H1 (cell line): ENCODE data around the gene TPD52L1. TPM values are rescaled to one million over a fixed set of nuclear protein-coding genes. Genes with fewer than 3 reads are reported as not detected.

Source experiments
- CTCF ChIA-PET: fragments of 300-600 bp; sonication (Branson Sonifier 250); formaldehyde crosslinking; loops from one replicate; lab custom pipeline; 2021; ENCODE audit not compliant: partially characterized antibody; lab: Charles Lee
- POLR2A ChIA-PET: fragments of 300-600 bp; sonication (Branson Sonifier 250); formaldehyde crosslinking; loops from one replicate; lab custom pipeline; 2021; ENCODE audit warnings: inconsistent platforms; ENCODE audit not compliant: partially characterized antibody; lab: Charles Lee
- DNase-seq, 2 experiments: peaks; one replicate each; pipeline versions ENCODE4 v3.0.0 to v3.0.0-alpha.2; 2010 to 2022; ENCODE audit warnings: low spot score in 2 of 2, low read depth in 1 of 2, mixed read lengths in 1 of 2
- FAIRE-seq: peaks from 2 replicates; lab custom pipeline; 2011; peaks lifted over from hg19 to GRCh38; lab: Jason Lieb, UNC
- H2AFZ ChIP-seq: 2 replicates; pipeline ENCODE4 v1.8.1; 2012; ENCODE audit warnings: low read length, inconsistent platforms
- H2AK5ac ChIP-seq: 2 replicates; pipeline ENCODE4 v1.6.1; 2013; ENCODE audit warnings: low read depth, low read length
- H2BK120ac ChIP-seq: replicated peaks from 2 replicates; pipeline ENCODE3; 2013; ENCODE audit warnings: low read depth, low read length, inconsistent platforms
- H2BK12ac ChIP-seq: 2 replicates; pipeline ENCODE4 v1.6.1; 2013; ENCODE audit warnings: low read depth, low read length
- H2BK15ac ChIP-seq: 2 replicates; pipeline ENCODE4 v1.6.1; 2013; ENCODE audit warnings: low read length
- H2BK20ac ChIP-seq: 2 replicates; pipeline ENCODE4 v1.6.1; 2013; ENCODE audit warnings: low read length
- H2BK5ac ChIP-seq: 2 replicates; pipeline ENCODE4 v1.6.1; 2013; ENCODE audit warnings: low read depth, low read length
- H3K14ac ChIP-seq: 2 replicates; pipeline ENCODE4 v1.6.1; 2013; ENCODE audit warnings: inconsistent platforms; ENCODE audit not compliant: insufficient read length
- H3K18ac ChIP-seq: 2 replicates; pipeline ENCODE4 v1.6.1; 2013; ENCODE audit warnings: low read length; ENCODE audit errors: extremely low read depth
- H3K23ac ChIP-seq: 2 replicates; pipeline ENCODE4 v1.6.1; 2013; ENCODE audit warnings: inconsistent platforms; ENCODE audit not compliant: insufficient read length
- H3K23me2 ChIP-seq: 2 replicates; pipeline ENCODE4 v1.6.1; 2013; ENCODE audit warnings: low read depth, low read length
- H3K27ac ChIP-seq: 2 replicates; pipeline ENCODE4 v1.6.1; 2011; ENCODE audit warnings: low read depth, low read length, inconsistent platforms
- H3K27me3 ChIP-seq, 4 experiments: replicated peaks in 1 of 4; 1 replicate in 1 of 4; 2 replicates in 3 of 4; pipeline versions ENCODE4 v1.6.1 to v1.8.1; 2011 to 2013; ENCODE audit warnings: low read length in 3 of 4, mild to moderate bottlenecking in 3 of 4, inconsistent platforms in 2 of 4, mixed read lengths in 2 of 4, moderate library complexity in 1 of 4; ENCODE audit not compliant: control insufficient read depth in 3 of 4, insufficient read depth in 3 of 4; ENCODE audit errors: extremely low read depth in 1 of 4
- H3K36me3 ChIP-seq, 4 experiments: 2 replicates each; pipeline versions ENCODE4 v1.6.1 to v1.8.1; 2011 to 2013; ENCODE audit warnings: mild to moderate bottlenecking in 4 of 4, low read length in 3 of 4, moderate library complexity in 2 of 4, control low read depth in 1 of 4, inconsistent platforms in 1 of 4; ENCODE audit not compliant: insufficient read depth in 4 of 4, control insufficient read depth in 2 of 4
- H3K4ac ChIP-seq: replicated peaks from 2 replicates; pipeline ENCODE3; 2013; ENCODE audit warnings: low read length, low read depth, mixed read lengths, inconsistent platforms; ENCODE audit not compliant: insufficient read length
- H3K4me1 ChIP-seq, 4 experiments: replicated peaks in 1 of 4; 1 replicate in 1 of 4; 2 replicates in 3 of 4; pipeline versions ENCODE4 v1.6.1 to v1.8.1; 2011 to 2013; ENCODE audit warnings: low read length in 3 of 4, inconsistent platforms in 2 of 4, mixed read lengths in 1 of 4; ENCODE audit not compliant: insufficient read depth in 4 of 4, control insufficient read depth in 3 of 4
- H3K4me2 ChIP-seq, 2 experiments: 2 replicates each; pipeline versions ENCODE4 v1.6.1 to v1.8.1; 2011 to 2013; ENCODE audit warnings: low read depth in 2 of 2, low read length in 2 of 2, control low read depth in 1 of 2, inconsistent platforms in 1 of 2, mild to moderate bottlenecking in 1 of 2; ENCODE audit not compliant: insufficient read depth in 1 of 2
- H3K4me3 ChIP-seq, 4 experiments: fragments of 200-600, 300-600 bp in 1 of 4; sonication (generic), shearing (Covaris generic), sonication (Bioruptor Twin) in 1 of 4; 2 replicates each; pipeline versions ENCODE4 v1.5.1 to v1.8.1; 2011 to 2016; ENCODE audit warnings: low read length in 4 of 4, low read depth in 3 of 4, control low read depth in 2 of 4, inconsistent platforms in 2 of 4, mild to moderate bottlenecking in 2 of 4, mixed read lengths in 1 of 4, moderate library complexity in 1 of 4; ENCODE audit not compliant: insufficient read depth in 2 of 4; ENCODE audit errors: extremely low read depth in 1 of 4
- H3K56ac ChIP-seq: replicated peaks from 2 replicates; pipeline ENCODE3; 2013; ENCODE audit warnings: low read depth, mild to moderate bottlenecking, mixed read lengths, low read length, inconsistent platforms; ENCODE audit not compliant: insufficient read length
- H3K79me1 ChIP-seq: 2 replicates; pipeline ENCODE4 v1.6.1; 2013; ENCODE audit warnings: low read depth, low read length, control low read depth
- H3K79me2 ChIP-seq, 2 experiments: 2 replicates each; pipeline versions ENCODE4 v1.6.1 to v1.8.1; 2012 to 2013; ENCODE audit warnings: low read length in 2 of 2, mild to moderate bottlenecking in 2 of 2, inconsistent platforms in 1 of 2; ENCODE audit not compliant: insufficient read depth in 2 of 2, control insufficient read depth in 1 of 2
- H3K9ac ChIP-seq, 4 experiments: replicated peaks in 1 of 4; 1 replicate in 1 of 4; 2 replicates in 3 of 4; pipeline versions ENCODE4 v1.6.1 to v1.8.1; 2011 to 2013; ENCODE audit warnings: low read depth in 3 of 4, low read length in 3 of 4, control low read depth in 2 of 4, mild to moderate bottlenecking in 2 of 4, moderate library complexity in 2 of 4, inconsistent platforms in 1 of 4; ENCODE audit errors: extremely low read depth in 1 of 4
- H3K9me3 ChIP-seq, 2 experiments: 2 replicates each; pipeline versions ENCODE4 v1.6.1 to v1.8.1; 2012 to 2013; ENCODE audit warnings: mild to moderate bottlenecking in 2 of 2, moderate library complexity in 2 of 2, control low read depth in 1 of 2, inconsistent platforms in 1 of 2, low read depth in 1 of 2, low read length in 1 of 2, mixed read lengths in 1 of 2; ENCODE audit not compliant: insufficient read depth in 2 of 2
- H4K20me1 ChIP-seq, 2 experiments: replicated peaks in 1 of 2; 2 replicates each; pipeline versions ENCODE3 to v1.8.1; 2011 to 2013; ENCODE audit warnings: inconsistent platforms in 2 of 2, low read length in 2 of 2, mild to moderate bottlenecking in 1 of 2; ENCODE audit not compliant: insufficient read depth in 2 of 2, control insufficient read depth in 1 of 2
- H4K5ac ChIP-seq: 2 replicates; pipeline ENCODE4 v1.6.1; 2013; ENCODE audit warnings: low read length, low read depth, mixed read lengths, inconsistent platforms; ENCODE audit not compliant: insufficient read length
- H4K8ac ChIP-seq: 2 replicates; pipeline ENCODE4 v1.8.0; 2013; ENCODE audit warnings: mild to moderate bottlenecking, moderate library complexity, low read length, inconsistent platforms; ENCODE audit not compliant: insufficient read depth; ENCODE audit errors: extremely low read depth
- H4K91ac ChIP-seq: replicated peaks from 2 replicates; pipeline ENCODE3; 2013; ENCODE audit warnings: low read length, mixed read lengths, inconsistent platforms; ENCODE audit not compliant: insufficient read length
- CEBPB ChIP-seq: IDR thresholded peaks from 2 replicates; pipeline ENCODE4 v1.6.1; 2012; ENCODE audit warnings: low read depth, low read length
- EZH2 ChIP-seq: fragments of 200-600 bp; sonication (generic); IDR thresholded peaks from 2 replicates; pipeline ENCODE4 v1.7.1; 2012; ENCODE audit warnings: low read depth, mild to moderate bottlenecking, moderate library complexity, low read length, inconsistent platforms; ENCODE audit not compliant: severe bottlenecking
- HDAC6 ChIP-seq: IDR thresholded peaks from one replicate; pipeline ENCODE4 v1.7.1; 2012; ENCODE audit warnings: low read depth, mild to moderate bottlenecking, inconsistent platforms, low read length, moderate library complexity
- POLR2AphosphoS5 ChIP-seq: IDR thresholded peaks from 2 replicates; pipeline ENCODE4 v1.6.1; 2011; ENCODE audit warnings: low read depth, low read length
- RFX5 ChIP-seq: IDR thresholded peaks from 2 replicates; pipeline ENCODE4 v1.6.1; 2011; ENCODE audit warnings: low read depth, low read length, improper control_type of control experiment, borderline replicate concordance
- SP4 ChIP-seq: IDR thresholded peaks from 2 replicates; pipeline ENCODE4 v1.6.1; 2012; ENCODE audit warnings: low read length, inconsistent platforms
- WGBS, 2 experiments: shearing (Covaris generic) in 1 of 2; methylation state at CpG; one replicate each; pipeline versions ENCODE4 v1.1.6 to v1.1.7; 2013 to 2015; ENCODE audit warnings: low lambda C conversion rate in 2 of 2, mixed read lengths in 2 of 2, inconsistent platforms in 1 of 2, low coverage in 1 of 2, missing lambda C conversion rate in 1 of 2; ENCODE audit not compliant: insufficient replicate concordance in 2 of 2, insufficient coverage in 1 of 2, insufficient read length in 1 of 2; ENCODE audit errors: extremely low coverage in 1 of 2, missing lambda C conversion rate in 1 of 2; 5-methylcytosine and 5-hydroxymethylcytosine counted together
- polyA plus RNA-seq, 7 experiments: library from polyadenylated mRNA; depleted of rRNA in 3 of 7; stranded (reverse) in 5 of 7; unstranded in 2 of 7; fragments of >200 nt in 5 of 7; fragments of 200-250 nt in 2 of 7; gene quantifications; 1 replicate in 5 of 7; 2 replicates in 1 of 7; 4 replicates in 1 of 7; pipeline versions ENCODE4 v1.2.1 to v1.2.3, GENCODE V29; 2011 to 2013; ENCODE audit warnings: missing spikeins in 2 of 7, mixed read lengths in 2 of 7
- total RNA-seq: library from RNA; stranded (reverse); fragmentation: NEBNext Ultra II Directional; extraction: Animal tissue kit (Norgen Biotek cat#: 25700); gene quantifications from 2 replicates; pipeline ENCODE4 v1.2.1, GENCODE V29; 2021

Gene TPD52L1
- total and polyA plus RNA-seq, 2 of the 8 experiments (the other 6 are each of a cell fraction or from before 2014, with no cell fraction given), result 7.4 to 14.2 TPM

- Histone ChIP-seq H4K20me1 (no peaks in the 10 kb centered on the region), H3K27me3 (no peaks in the 10 kb centered on the region), H3K18ac (no peak overlapping the region), H3K9me3 (peaks cover 5 to 6% of the 10 kb centered on the region in 2 experiments; a peak in 2 of 4 replicates), H3K4me3 (no peak overlapping the region), H3K4me2 (no peak overlapping the region), H2BK120ac (no peak overlapping the region), H4K5ac (no peak overlapping the region), H3K23me2 (no peaks in the 10 kb centered on the region), H4K8ac (no peak overlapping the region), H2BK20ac (no peak overlapping the region), H2AFZ (no peak overlapping the region), H2AK5ac (no peak overlapping the region), H3K79me1 (no peaks in the 10 kb centered on the region), H3K23ac (no peak overlapping the region), H3K36me3 (no peaks in the 10 kb centered on the region), H3K56ac (no peak overlapping the region), H3K9ac (no peak overlapping the region), H2BK5ac (no peak overlapping the region), H4K91ac (no peak overlapping the region), H3K4ac (no peak overlapping the region), H2BK12ac (no peak overlapping the region), H3K14ac (no peak overlapping the region), H2BK15ac (no peak overlapping the region), H3K4me1 (no peaks in the 10 kb centered on the region), H3K27ac (no peak overlapping the region), H3K79me2 (no peaks in the 10 kb centered on the region)
- FAIRE-seq (no peak), DNase-seq (no peak)
- TF ChIP-seq EZH2 (no peak), RFX5 (no peak), CEBPB (no peak), SP4 (no peak), POLR2AphosphoS5 (no peak), HDAC6 (no peak)
- POLR2A ChIA-PET, result no interaction called here
- WGBS, 2 experiments, result 92% methylated on average over 1 of the region's 1 CpG; no CpG with 5 or more reads in 1 of the 2 experiments
- CTCF ChIA-PET, result interaction anchor here (0.6 to 1.1 kb wide), 2 partner anchors 239 to 885 kb away, joined by 3 read pairs; no protein-coding TSS in a partner anchor
Measured at GRCh38 chr6:125110056-125110455, 43.5 kb upstream of the TPD52L1 start.
